OCI-LY1 (cell line): ENCODE results near the gene DIP2B.

ENCODE experiments used
- CTCF ChIP-seq: fragments of 200-600 bp; sonication (generic), shearing (Covaris generic); IDR thresholded peaks from 2 replicates; pipeline ENCODE4 v1.5.1; 2017; ENCODE audit warnings: mild to moderate bottlenecking, antibody characterized with exemption, low read length, moderate library complexity, mixed read lengths
- EZH2 ChIP-seq: fragments of 200-600 bp; sonication (generic), shearing (Covaris generic); IDR thresholded peaks from 2 replicates; pipeline ENCODE4 v1.8.0; 2017; ENCODE audit warnings: borderline replicate concordance, mixed run types, mild to moderate bottlenecking, antibody characterized with exemption, low read length, moderate library complexity, mixed read lengths

- TF ChIP-seq CTCF (no peak), EZH2 (no peak)
Measured at GRCh38 chr12:50678650-50679365, 174.0 kb downstream of the DIP2B start.
